SK-N-SH (cell line): ENCODE results near the gene ARHGEF11. TPM values are rescaled to one million over a fixed set of nuclear protein-coding genes. Genes with fewer than 3 reads are reported as not detected.

Experiments
- CTCF ChIA-PET: fragments of 300-600, 350-600 bp; formaldehyde crosslinking; extraction: SDS; loops from one replicate; lab custom pipeline; 2021; lab: Yijun Ruan, JAX
- POLR2A ChIA-PET: fragments of 350-600 bp; sonication (Branson Sonifier 250); formaldehyde crosslinking; extraction: SDS; loops from one replicate; lab custom pipeline; 2020; ENCODE audit warnings: antibody characterized with exemption, inconsistent platforms; lab: Yijun Ruan, JAX
- DNase-seq: peaks from one replicate; pipeline ENCODE4 v3.0.0; 2012
- H2AFZ ChIP-seq: fragments of 200-600 bp; sonication (generic); 2 replicates; pipeline ENCODE4 v1.8.1; 2016; ENCODE audit warnings: antibody characterized with exemption, mild to moderate bottlenecking, low read depth
- H3F3A ChIP-seq: fragments of 200-600 bp; sonication (generic); replicated peaks from 2 replicates; pipeline ENCODE3; 2016; ENCODE audit warnings: antibody characterized with exemption, mild to moderate bottlenecking; ENCODE audit not compliant: insufficient read depth
- H3K27ac ChIP-seq, 2 experiments: fragments of 200-500 bp in 1 of 2; fragments of 200-600 bp in 1 of 2; sonication (Bioruptor generic) in 1 of 2; sonication (generic), shearing (Covaris generic) in 1 of 2; 2 replicates each; pipeline versions ENCODE4 v1.5.1 to v1.6.1; 2014 to 2016; ENCODE audit warnings: low read depth in 2 of 2, inconsistent platforms in 1 of 2, low read length in 1 of 2, mild to moderate bottlenecking in 1 of 2, mixed read lengths in 1 of 2
- H3K27me3 ChIP-seq: fragments of 200-600 bp; sonication (generic), shearing (Covaris generic); 2 replicates; pipeline ENCODE4 v1.6.1; 2016; ENCODE audit warnings: mixed run types; ENCODE audit not compliant: insufficient read depth
- H3K36me3 ChIP-seq, 2 experiments: fragments of 200-500 bp in 1 of 2; fragments of 200-600 bp in 1 of 2; sonication (Bioruptor generic) in 1 of 2; sonication (generic) in 1 of 2; replicated peaks in 1 of 2; 2 replicates each; pipeline versions ENCODE3 to v1.5.1; 2014 to 2016; ENCODE audit warnings: low read length in 1 of 2, mild to moderate bottlenecking in 1 of 2; ENCODE audit not compliant: insufficient read depth in 2 of 2, control insufficient read depth in 1 of 2
- H3K4me1 ChIP-seq, 2 experiments: fragments of 200-500 bp in 1 of 2; fragments of 200-600 bp in 1 of 2; sonication (Bioruptor generic) in 1 of 2; sonication (generic), shearing (Covaris generic) in 1 of 2; 2 replicates each; pipeline versions ENCODE4 v1.5.1 to v1.6.1; 2014 to 2016; ENCODE audit warnings: low read depth in 1 of 2, low read length in 1 of 2, mixed run types in 1 of 2; ENCODE audit not compliant: insufficient read depth in 2 of 2, control insufficient read depth in 1 of 2
- H3K4me2 ChIP-seq: fragments of 200-600 bp; sonication (generic), shearing (Covaris generic); 2 replicates; pipeline ENCODE4 v1.6.1; 2017; ENCODE audit warnings: mixed run types
- H3K4me3 ChIP-seq, 2 experiments: fragments of 200-500 bp in 1 of 2; fragments of 200-600 bp in 1 of 2; sonication (Bioruptor generic) in 1 of 2; sonication (generic), shearing (Covaris generic) in 1 of 2; 2 replicates each; pipeline versions ENCODE4 v1.5.1 to v1.8.1; 2014 to 2016; ENCODE audit warnings: low read depth in 2 of 2, inconsistent platforms in 1 of 2, low read length in 1 of 2, mild to moderate bottlenecking in 1 of 2, mixed read lengths in 1 of 2, moderate library complexity in 1 of 2
- H3K79me2 ChIP-seq: fragments of 200-600 bp; sonication (generic); 2 replicates; pipeline ENCODE4 v1.8.1; 2017; ENCODE audit warnings: mild to moderate bottlenecking; ENCODE audit not compliant: insufficient read depth
- H3K9ac ChIP-seq: fragments of 200-600 bp; sonication (generic); 2 replicates; pipeline ENCODE4 v1.6.1; 2017; ENCODE audit warnings: mixed run types
- H3K9me2 ChIP-seq: fragments of 200-600 bp; sonication (generic); 2 replicates; pipeline ENCODE4 v1.6.1; 2017; ENCODE audit warnings: mixed run types
- H3K9me3 ChIP-seq: fragments of 200-600 bp; sonication (generic); 2 replicates; pipeline ENCODE4 v1.6.1; 2017; ENCODE audit warnings: mixed run types, mild to moderate bottlenecking, moderate library complexity
- H4K20me1 ChIP-seq: fragments of 200-600 bp; sonication (generic); 2 replicates; pipeline ENCODE4 v1.6.1; 2017; ENCODE audit warnings: mild to moderate bottlenecking, mixed run types; ENCODE audit not compliant: insufficient read depth
- CHD2 ChIP-seq: fragments of 150-350 bp; IDR thresholded peaks from 2 replicates; pipeline ENCODE4 v1.6.1; 2018; ENCODE audit warnings: low read length; ENCODE audit not compliant: partially characterized antibody
- EP300 ChIP-seq, 2 experiments: IDR thresholded peaks; 2 replicates each; pipeline versions ENCODE4 v1.4.0 to v1.6.1; 2012; ENCODE audit warnings: borderline replicate concordance in 1 of 2, low read depth in 1 of 2, low read length in 1 of 2
- EZH2phosphoT487 ChIP-seq: fragments of 200-600 bp; sonication (generic); IDR thresholded peaks from 2 replicates; pipeline ENCODE4 v1.6.1; 2017; ENCODE audit warnings: low read depth, mixed run types, mild to moderate bottlenecking, antibody characterized with exemption, moderate library complexity, borderline replicate concordance
- FOXJ3 ChIP-seq: sonication (generic); formaldehyde crosslinking; IDR thresholded peaks from 2 replicates; pipeline ENCODE4 v1.5.1; 2020; ENCODE audit warnings: mild to moderate bottlenecking, missing genetic modification reagents
- FOXM1 ChIP-seq: IDR thresholded peaks from 2 replicates; pipeline ENCODE4 v1.4.0; 2012; ENCODE audit warnings: low read depth, mild to moderate bottlenecking
- GATA2 ChIP-seq: sonication (generic); formaldehyde crosslinking; IDR thresholded peaks from 2 replicates; pipeline ENCODE4 v1.5.0; 2020; ENCODE audit warnings: mild to moderate bottlenecking, missing genetic modification reagents
- MEF2A ChIP-seq: IDR thresholded peaks from 2 replicates; pipeline ENCODE4 v1.4.0; 2012; ENCODE audit warnings: low read depth, borderline replicate concordance
- POLR2AphosphoS5 ChIP-seq: IDR thresholded peaks from 2 replicates; pipeline ENCODE4 v1.6.1; 2012; ENCODE audit warnings: low read depth, low read length
- RCOR1 ChIP-seq: fragments of 150-350 bp; IDR thresholded peaks from 2 replicates; pipeline ENCODE4 v1.6.1; 2017; ENCODE audit warnings: antibody characterized with exemption, low read length
- TCF12 ChIP-seq: IDR thresholded peaks from 2 replicates; pipeline ENCODE4 v1.4.0; 2012
- TEAD4 ChIP-seq: IDR thresholded peaks from 2 replicates; pipeline ENCODE4 v1.4.0; 2012; ENCODE audit warnings: mild to moderate bottlenecking, borderline replicate concordance; ENCODE audit not compliant: insufficient read depth
- WGBS: methylation state at CpG from one replicate; pipeline ENCODE4 v1.1.6; 2017; ENCODE audit warnings: low lambda C conversion rate; 5-methylcytosine and 5-hydroxymethylcytosine counted together
- polyA plus RNA-seq, 3 experiments: library from polyadenylated mRNA; depleted of rRNA; stranded (reverse); fragments of >200 nt; gene quantifications; 2 replicates each; pipeline ENCODE4 v1.2.3, GENCODE V29; 2012
- TF ChIP-seq, protein P1 (sequence below): fragments of 200-600 bp; sonication (generic); IDR thresholded peaks from 2 replicates; pipeline ENCODE4 v1.6.1; 2017; ENCODE audit warnings: antibody characterized with exemption, mild to moderate bottlenecking, moderate library complexity
- TF ChIP-seq, protein P2 (sequence below): IDR thresholded peaks from 2 replicates; pipeline ENCODE4 v1.6.1; 2012; ENCODE audit warnings: mild to moderate bottlenecking, low read depth, low read length, moderate library complexity
- TF ChIP-seq, protein P3 (sequence below): IDR thresholded peaks from 2 replicates; pipeline ENCODE4; 2012

Gene ARHGEF11
- polyA plus RNA-seq, 1 of the 3 experiments (the other 2 are of a cell fraction), result 19.0 TPM

DNA sequence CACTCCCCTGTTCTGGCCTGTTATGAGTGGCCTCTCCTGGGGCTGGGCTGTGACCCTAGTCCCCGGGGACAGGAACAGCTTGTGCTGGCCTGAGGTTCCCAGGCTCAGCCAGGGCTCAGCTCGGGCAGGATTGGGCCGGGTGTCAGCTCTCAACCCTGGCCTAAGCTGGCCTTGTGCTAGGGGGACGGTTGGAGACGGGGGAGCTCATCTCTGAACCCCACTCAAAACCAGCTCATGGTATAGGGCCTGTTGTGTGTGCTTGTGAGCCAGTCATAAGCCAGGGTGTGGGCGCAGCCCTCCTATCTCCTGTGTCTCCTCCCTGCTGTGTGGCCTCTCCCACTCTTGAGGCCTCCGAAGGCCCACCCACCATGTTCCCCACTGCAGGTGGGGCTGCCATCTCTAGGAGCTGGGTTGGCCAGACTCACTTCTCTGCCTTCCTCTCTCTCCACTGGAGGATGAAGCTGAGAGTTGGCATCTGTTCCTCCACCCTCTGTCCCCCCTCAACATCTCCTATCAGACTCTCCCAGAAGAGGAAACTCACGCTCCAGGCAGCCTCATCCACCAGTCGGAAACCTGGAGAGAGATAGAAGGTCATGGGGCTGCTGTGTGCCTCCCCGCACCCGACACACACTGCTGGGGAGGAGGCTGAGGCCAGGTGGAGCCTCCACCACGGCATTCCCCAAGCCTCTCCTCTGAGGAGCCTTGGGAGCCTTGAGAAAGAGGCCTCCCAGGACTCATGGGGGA is 150.7 kb downstream of the ARHGEF11 start:
- no peaks in the 10 kb centered on the region for H4K20me1 ChIP-seq
- H3K9ac ChIP-seq, result peak overlapping the region; percentile 15; the same call in 1 of the 2 replicates
- DNase-seq, result peak; percentile 48
- no peak for TF ChIP-seq RCOR1
- TF ChIP-seq EZH2phosphoT487, result no peak
- no peak for TF ChIP-seq CHD2
- no peak for TF ChIP-seq TCF12
- TF ChIP-seq, protein P1, sequence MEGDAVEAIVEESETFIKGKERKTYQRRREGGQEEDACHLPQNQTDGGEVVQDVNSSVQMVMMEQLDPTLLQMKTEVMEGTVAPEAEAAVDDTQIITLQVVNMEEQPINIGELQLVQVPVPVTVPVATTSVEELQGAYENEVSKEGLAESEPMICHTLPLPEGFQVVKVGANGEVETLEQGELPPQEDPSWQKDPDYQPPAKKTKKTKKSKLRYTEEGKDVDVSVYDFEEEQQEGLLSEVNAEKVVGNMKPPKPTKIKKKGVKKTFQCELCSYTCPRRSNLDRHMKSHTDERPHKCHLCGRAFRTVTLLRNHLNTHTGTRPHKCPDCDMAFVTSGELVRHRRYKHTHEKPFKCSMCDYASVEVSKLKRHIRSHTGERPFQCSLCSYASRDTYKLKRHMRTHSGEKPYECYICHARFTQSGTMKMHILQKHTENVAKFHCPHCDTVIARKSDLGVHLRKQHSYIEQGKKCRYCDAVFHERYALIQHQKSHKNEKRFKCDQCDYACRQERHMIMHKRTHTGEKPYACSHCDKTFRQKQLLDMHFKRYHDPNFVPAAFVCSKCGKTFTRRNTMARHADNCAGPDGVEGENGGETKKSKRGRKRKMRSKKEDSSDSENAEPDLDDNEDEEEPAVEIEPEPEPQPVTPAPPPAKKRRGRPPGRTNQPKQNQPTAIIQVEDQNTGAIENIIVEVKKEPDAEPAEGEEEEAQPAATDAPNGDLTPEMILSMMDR, result no peak
- TF ChIP-seq FOXJ3 (CRISPR knock-in tag), result no peak
- TF ChIP-seq TEAD4, result no peak
- no peak for TF ChIP-seq FOXM1
- no peak for TF ChIP-seq GATA2 (CRISPR knock-in tag)
- TF ChIP-seq MEF2A, result no peak
- TF ChIP-seq, protein P2, sequence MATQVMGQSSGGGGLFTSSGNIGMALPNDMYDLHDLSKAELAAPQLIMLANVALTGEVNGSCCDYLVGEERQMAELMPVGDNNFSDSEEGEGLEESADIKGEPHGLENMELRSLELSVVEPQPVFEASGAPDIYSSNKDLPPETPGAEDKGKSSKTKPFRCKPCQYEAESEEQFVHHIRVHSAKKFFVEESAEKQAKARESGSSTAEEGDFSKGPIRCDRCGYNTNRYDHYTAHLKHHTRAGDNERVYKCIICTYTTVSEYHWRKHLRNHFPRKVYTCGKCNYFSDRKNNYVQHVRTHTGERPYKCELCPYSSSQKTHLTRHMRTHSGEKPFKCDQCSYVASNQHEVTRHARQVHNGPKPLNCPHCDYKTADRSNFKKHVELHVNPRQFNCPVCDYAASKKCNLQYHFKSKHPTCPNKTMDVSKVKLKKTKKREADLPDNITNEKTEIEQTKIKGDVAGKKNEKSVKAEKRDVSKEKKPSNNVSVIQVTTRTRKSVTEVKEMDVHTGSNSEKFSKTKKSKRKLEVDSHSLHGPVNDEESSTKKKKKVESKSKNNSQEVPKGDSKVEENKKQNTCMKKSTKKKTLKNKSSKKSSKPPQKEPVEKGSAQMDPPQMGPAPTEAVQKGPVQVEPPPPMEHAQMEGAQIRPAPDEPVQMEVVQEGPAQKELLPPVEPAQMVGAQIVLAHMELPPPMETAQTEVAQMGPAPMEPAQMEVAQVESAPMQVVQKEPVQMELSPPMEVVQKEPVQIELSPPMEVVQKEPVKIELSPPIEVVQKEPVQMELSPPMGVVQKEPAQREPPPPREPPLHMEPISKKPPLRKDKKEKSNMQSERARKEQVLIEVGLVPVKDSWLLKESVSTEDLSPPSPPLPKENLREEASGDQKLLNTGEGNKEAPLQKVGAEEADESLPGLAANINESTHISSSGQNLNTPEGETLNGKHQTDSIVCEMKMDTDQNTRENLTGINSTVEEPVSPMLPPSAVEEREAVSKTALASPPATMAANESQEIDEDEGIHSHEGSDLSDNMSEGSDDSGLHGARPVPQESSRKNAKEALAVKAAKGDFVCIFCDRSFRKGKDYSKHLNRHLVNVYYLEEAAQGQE, result no peak
- TF ChIP-seq EP300 (IDR thresholded peaks at IDR 0.05; ENCODE audit: borderline replicate concordance in 1 of 2, low read depth in 1 of 2, low read length in 1 of 2), result no peak
- TF ChIP-seq POLR2AphosphoS5, result no peak
- TF ChIP-seq, protein P3, sequence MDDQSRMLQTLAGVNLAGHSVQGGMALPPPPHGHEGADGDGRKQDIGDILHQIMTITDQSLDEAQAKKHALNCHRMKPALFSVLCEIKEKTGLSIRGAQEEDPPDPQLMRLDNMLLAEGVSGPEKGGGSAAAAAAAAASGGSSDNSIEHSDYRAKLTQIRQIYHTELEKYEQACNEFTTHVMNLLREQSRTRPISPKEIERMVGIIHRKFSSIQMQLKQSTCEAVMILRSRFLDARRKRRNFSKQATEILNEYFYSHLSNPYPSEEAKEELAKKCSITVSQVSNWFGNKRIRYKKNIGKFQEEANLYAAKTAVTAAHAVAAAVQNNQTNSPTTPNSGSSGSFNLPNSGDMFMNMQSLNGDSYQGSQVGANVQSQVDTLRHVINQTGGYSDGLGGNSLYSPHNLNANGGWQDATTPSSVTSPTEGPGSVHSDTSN, result no peak
- H3K9me2 ChIP-seq, result no peaks in the 10 kb centered on the region
- H3K79me2 ChIP-seq, result no peaks in the 10 kb centered on the region
- H3K27ac ChIP-seq, result peak overlapping the region; percentile 87 to 96
- H3F3A ChIP-seq, result peaks cover 40% of the 10 kb centered on the region
- H3K9me3 ChIP-seq, result no peaks in the 10 kb centered on the region
- no peak overlapping the region for H3K4me3 ChIP-seq
- peak overlapping the region; percentile 21; the same call in 1 of the 2 replicates for H2AFZ ChIP-seq
- no peaks in the 10 kb centered on the region for H3K27me3 ChIP-seq
- 85% methylated on average over 6 of the region's 12 CpGs for WGBS
- ChIA-PET POLR2A (interaction anchor here (1.0 to 1.3 kb wide), 3 partner anchors 18 to 33 kb away, joined by 3 read pairs; no protein-coding TSS in a partner anchor), CTCF (interaction anchor here (0.6 to 16.2 kb wide), 14 partner anchors 8 to 270 kb away, joined by 3 to 308 read pairs (median 4); partner anchors contain the start of gene NTRK1)
- 0 out of 2 replicates have a peak overlapping the region, but pooled peaks have one; percentile 77 for H3K4me2 ChIP-seq
- H3K4me1 ChIP-seq, result peaks cover 40 to 54% of the 10 kb centered on the region in 2 experiments; a peak in 3 of 4 replicates
- no peaks in the 10 kb centered on the region for H3K36me3 ChIP-seq
